Right renal pelvis (tissue), 4 donors: ENCODE measurements around the gene TMEM59L. TPM values are rescaled to one million over a fixed set of nuclear protein-coding genes. Genes with fewer than 3 reads are reported as not detected.
"Not testable (repeated sequence)": the region's sequence is repeated elsewhere in the genome, so short reads cannot be mapped to it uniquely, and the experiment has no call there.

Experiments
- DNase-seq, 4 donors: peaks; one replicate each; pipeline ENCODE4 v3.0.0-alpha.2; 2013; ENCODE audit warnings: low read depth in 4 of 4, low spot score in 3 of 4, missing footprints in 1 of 4
- polyA plus RNA-seq, 4 donors: library from polyadenylated mRNA; unstranded; fragments of 120-200 nt; gene quantifications; one replicate each; pipeline ENCODE4 v1.2.1, GENCODE V29; 2013; ENCODE audit not compliant: insufficient read length in 4 of 4

Gene TMEM59L
- polyA plus RNA-seq, 4 donors = 1.6 to 3.8 (median 3.3) TPM

DNA sequence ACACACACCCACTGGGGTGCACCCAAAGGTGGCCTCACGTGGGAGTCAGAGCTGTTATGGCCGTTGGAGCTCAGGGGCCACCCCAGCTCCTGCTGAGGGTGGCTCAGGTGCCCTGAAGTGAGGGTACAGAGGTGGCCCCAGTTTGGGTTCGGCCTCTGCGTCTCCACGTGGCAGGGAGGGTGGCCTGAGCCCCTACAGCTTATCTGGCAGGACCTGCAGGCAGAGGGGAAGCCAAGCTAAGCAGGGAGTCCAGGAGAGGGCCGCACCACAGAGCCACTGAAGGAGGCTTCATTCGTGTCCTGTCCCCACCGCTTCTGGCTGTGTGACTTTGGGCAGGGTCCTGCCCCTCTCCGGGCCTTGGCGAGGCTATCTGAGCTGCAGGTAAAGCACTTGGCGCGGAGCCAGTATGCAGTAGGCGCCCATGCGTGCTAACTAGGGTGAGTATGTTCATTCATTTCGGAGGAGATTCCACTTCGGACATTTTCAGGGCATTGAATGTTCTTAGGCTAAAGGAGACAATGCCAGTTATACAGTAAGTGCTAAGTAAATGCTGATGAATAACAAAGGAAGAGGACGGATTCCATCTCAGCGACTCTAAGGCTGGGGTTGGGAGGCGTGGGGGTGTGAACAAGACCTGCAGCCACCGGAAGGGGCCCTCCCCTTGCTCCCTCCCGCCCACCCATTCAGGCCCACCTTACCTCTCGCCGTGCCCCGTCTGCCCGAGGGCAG is 19.1 kb upstream of the TMEM59L start:
- no peak for DNase-seq

DNA sequence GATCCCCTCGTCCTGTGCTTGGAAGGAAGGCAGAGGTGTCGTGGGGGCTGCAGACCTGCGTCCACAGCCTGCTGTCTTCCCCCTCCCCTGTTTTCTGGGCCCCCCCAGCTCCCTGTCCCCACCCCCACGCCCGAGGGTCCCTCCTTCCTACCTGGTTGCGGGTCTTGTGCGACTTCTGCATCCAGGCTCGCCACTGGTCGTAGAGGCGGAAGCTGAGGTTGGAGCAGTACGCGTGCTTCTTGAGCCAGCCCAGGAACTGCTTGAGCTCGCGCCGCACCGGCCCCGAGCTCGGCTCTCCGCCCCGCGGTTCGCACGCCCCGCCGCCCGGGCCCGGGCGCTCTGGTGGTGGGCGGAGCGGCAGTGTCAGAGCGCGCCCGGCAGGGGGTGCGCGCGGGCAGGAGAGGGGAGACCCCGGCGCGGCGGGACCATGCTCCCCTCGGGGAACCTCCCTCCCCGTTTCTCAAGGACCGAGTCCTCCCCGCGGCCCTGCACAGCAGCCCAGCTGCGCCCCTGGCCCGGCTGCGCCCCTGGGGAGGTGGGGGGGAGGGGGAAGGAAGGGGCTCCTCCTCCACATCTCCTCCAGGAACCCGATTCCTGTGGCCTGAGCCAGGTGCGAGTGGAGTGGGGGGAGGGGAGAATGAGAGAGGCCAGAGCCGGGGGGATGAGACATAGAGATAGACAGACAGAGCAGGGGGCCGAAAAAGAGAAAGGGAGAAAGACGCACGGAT is 18.4 kb upstream of the TMEM59L start:
- DNase-seq = peak in 3 of 4 donors; percentile 70 to 74 (median 73)

GRCh38 chr19:18594824-18595373 is 17.8 kb upstream of the TMEM59L start:
- DNase-seq = no peak

DNA sequence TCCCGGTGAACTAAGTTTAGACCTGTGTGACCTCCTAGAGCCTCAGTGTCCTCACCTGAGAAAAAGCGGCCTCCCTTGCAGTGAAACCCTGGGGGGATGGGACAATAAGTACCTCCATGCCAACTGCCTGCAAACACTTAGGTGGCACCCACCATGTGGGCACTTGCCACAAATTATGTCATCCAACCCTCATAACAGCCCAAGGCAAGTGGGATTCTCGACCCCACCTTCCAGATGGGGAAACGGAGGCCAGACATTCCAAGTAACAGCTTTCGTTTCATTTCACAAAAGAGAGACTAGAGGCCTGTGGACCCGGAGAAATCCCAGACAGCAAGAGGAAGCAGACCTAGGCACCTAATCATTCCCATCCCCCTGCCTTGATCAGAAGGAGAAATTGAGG is 17.2 kb upstream of the TMEM59L start:
- DNase-seq = no peak

GRCh38 chr19:18596752-18597157 is 15.9 kb upstream of the TMEM59L start:
- DNase-seq = no peak

- no peak for DNase-seq
These were observed 14.6 kb upstream of the TMEM59L start for GRCh38 chr19:18597809-18598660.

- DNase-seq = no peak
These were observed 13.2 kb upstream of the TMEM59L start for GRCh38 chr19:18599485-18599884.

DNA sequence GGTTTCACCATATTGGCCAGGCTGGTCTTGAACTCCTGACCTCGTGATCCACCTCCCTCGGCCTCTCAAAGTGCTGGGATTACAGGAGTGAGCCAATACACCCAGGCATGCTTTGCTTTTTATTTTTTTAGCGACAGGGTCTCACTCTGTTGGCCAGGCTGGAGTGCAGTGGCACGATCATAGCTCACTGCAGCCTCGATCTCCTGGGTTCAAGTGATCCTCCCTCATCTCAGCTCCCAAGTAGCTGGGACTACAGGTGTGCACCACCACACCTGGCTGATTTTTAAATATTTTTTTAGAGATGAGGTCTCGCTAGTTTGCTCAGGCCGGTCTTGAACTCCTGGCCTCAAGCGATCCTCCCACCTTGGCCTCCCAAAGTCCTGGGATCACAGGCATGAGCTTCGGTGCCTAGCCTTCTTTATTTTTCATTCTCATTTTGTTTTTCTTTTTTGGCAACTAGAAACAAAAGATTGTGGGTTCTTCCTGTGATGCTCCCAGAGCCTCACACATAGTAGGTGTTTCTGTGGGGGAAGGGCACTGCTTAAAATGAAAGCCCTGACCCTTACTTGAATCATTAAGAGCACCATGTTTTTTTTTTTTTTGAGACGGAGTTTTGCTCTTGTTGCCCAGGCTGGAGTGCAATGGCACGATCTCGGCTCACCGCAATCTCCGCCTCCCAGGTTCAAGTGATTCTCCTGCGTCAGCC is 11.8 kb upstream of the TMEM59L start:
- DNase-seq = not testable (repeated sequence)

DNA sequence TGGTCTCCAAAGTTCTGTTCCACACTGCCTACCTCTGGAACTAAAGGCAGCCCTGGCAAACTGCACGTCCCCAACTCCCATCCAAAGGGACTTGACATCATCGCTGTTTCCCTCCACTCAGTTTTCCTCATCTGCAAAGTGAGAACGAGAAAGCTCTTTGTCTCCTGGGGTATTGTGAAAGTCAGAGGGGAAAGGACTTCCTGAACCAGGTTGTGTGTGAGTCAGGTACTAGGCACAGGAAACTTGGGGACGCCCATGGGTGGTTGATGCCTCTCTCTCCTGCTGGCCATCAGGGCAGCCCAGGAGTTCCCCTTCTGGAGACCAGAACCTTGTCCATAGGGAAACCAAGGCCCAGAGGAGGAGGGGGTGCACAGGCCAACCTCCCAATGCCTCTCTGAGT is 10.8 kb upstream of the TMEM59L start:
- DNase-seq = no peak

- DNase-seq = no peak
These were observed 9.3 kb upstream of the TMEM59L start for GRCh38 chr19:18603255-18603957.

- DNase-seq = no peak
These were observed 8.5 kb upstream of the TMEM59L start for GRCh38 chr19:18603958-18604819.

- no peak for DNase-seq
These were observed 7.9 kb upstream of the TMEM59L start for GRCh38 chr19:18604820-18605159.

DNA sequence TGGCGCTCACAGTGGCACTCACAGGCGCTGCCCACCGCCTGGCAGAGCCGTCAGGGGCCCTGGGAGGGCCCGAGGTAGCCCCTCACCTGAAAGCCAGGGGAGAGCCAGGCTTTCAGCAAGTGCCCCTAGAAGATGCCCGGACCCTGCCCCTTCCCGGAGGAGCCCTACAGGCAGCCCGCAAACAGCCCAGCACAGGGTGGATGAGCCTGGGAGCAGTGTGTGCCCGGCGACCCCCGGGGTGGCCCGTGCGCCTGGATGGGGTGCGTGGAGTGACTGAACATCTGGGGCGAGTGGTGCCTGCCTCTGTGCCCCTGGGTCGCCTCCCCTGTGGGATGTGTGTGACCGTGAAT is 7.5 kb upstream of the TMEM59L start:
- DNase-seq = no peak

DNA sequence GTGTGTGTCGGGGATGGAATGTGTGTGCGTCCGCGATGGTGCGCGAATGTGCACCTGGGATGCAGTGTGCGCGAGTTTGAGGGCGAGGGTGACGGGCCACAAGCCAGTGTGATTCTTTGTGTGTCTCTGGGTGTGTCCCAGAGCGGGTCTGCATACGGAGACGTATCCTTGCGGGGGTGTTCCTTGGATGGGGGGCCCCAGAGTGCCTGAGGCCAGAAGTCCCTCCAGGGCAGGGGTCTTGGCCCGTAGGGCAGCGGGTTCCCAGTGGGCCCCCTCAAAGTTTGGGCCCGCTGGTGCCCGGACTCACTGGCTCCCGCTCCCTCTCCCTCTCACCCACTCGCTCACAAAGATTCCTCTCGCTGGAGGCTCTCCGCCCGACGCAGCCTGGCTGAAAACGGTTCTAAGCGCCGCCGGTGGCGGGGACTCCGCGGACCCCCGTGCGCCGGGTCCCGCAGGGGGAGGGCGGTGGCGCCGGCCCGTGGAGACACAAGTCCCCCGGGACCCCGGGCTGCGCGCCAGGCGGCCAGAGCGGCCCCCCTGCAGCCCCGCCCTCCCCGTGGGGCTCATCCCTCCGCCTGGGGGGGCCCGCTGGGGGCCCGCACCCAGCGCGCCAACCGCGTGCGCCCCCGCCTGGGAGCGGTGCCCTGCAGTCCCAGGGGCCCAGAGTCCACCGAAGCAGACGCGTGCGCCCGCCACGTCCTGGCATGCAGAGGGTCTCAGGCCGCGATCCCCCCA is 7.0 kb upstream of the TMEM59L start:
- DNase-seq = no peak

DNA sequence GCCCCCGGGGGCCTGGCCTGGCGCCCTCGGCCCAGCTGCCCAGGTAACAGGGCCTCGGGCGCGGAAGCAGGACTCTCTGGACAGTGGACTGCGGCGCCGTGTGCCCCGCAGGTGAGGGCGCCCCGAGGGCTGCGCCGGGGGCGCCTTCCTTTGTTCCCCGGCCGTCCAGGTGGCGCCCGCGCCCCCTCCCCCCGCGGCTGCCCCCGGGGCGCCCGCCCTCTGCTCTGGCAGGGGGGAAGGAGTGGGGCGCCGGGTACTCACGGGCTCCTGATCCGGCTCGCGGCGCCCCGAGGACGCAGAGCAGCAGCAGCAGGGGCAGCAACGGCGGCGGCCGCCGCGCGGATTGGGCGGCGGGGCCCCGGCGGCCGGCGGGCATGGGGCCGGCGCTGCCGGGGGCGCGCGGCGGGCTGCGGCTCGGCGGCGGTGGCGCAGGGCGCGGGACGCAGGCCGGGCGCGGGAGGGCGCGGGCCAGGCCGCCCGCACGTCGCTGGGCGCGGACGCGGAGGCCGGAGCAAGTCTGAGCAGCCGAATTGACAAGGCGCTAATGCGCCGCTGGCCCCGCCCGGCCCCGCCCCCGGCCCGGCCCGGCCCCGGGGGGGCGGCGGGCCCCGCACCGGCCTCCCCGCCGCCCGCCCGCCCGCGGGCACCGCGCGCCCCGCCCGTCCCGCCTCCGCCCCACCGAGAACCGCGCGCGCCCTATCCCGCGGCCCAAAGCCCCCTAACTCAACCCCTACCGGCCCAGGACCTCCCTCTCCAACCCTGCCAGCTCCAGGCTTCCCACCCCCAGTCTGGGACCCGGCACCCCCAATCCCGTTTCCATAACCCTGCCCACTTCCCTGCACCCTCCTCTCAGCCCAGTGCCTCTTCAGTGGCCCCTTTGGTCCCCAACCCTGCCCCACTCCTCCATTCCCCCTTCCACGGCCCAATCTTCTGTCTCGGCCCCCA is 6.1 kb upstream of the TMEM59L start, which contains the start of gene CRLF1:
CRLF1 (minus strand) TSS at position 519 of the 945 bp plus-strand sequence; CDS start at position 376, 143 bp downstream.
- no peak for DNase-seq

DNA sequence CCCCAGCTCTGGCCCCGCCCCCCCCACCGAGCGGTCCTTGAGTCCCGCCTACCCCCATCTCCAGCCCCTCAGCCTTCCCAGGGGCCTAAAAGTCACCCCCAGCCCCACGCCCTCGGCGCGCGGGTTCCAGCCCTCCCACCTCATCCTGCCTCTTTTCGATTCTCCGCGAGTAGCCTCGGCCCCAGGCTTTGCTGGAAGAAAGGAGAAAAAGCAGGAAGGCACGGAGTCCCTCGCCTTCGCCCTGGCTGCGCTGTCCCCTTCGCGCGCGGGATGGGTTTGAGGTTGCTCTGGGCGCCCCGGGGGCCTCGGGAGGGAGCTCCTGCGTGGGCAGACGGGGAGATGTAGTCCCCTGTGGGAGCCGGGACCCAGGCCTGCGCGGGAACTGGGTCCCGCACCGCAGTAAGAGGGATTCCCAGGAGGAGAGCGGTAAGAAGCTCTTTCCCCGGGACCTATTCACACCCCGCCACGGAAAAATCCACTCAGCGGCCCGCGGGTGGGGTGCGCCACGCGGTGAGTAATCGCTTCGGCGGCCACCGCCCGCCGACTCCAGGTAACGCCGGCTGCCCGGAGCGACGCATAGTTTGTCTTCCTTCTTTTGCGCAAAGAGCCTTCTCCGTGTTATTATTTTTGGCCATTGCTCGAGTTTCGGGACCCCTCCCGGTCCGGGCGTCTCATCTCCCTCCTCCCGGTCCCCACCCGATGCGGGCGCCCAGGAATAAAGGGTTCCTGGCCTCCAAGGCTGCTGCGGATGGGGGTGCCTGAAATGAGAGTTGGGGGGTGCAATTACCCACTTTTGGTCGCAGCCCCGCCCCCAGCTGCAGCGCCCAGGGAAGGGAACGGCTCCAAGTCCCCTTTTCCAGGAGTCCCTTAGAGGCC is 5.2 kb upstream of the TMEM59L start:
- DNase-seq = no peak
